SW480 (cell line): ENCODE results near the gene IGLL1.
"Not testable (repeated sequence)": the region's sequence is repeated elsewhere in the genome, so short reads cannot be mapped to it uniquely, and the experiment has no call there.

Experiments used
- DNase-seq: peaks from one replicate; pipeline ENCODE4 v3.0.0-alpha.2; 2016; ENCODE audit warnings: low spot score

Gene IGLL1

GRCh38 chr22:23562186-23562585, 17.9 kb downstream of the IGLL1 start:
- DNase-seq: no peak

DNA sequence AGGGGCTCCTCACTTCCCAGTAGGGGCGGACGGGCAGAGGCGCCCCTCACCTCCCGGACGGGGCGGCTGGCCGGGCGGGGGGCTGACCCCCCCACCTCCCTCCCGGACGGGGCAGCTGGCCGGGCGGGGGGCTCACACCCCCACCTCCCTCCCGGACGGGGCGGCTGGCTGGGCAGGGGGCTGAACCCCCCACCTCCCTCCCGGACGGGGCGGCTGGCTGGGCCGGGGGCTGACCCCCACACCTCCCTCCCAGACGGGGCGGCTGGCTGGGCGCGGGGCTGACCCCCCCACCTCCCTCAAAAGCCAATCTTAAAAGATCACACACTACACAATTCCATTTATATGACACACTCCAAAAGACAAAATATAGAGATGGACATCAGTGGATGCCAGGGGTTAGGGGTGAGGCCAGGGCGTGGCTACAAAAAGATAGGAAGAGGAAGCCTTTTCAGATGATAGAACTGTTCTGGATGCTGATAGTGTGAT, 19.0 kb downstream of the IGLL1 start:
- not testable (repeated sequence) for DNase-seq

DNA sequence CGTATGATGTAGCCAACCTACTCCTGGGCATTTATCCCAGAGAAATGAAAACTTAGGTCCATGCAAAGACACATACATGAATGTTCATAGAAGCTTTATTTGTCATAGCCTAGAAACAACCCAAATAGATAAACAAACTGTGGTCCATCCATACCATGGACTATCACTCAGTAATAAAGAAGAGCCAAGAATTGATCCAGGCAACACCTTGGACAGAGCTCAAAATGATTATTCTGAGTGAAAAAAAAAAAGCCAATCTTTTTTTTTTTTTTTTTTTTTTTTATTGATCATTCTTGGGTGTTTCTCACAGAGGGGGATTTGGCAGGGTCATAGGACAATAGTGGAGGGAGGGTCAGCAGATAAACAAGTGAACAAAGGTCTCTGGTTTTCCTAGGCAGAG, 19.9 kb downstream of the IGLL1 start:
- not testable (repeated sequence) for DNase-seq

GRCh38 chr22:23557467-23557866, 22.6 kb downstream of the IGLL1 start:
- no peak for DNase-seq

- no peak for DNase-seq
Measured at GRCh38 chr22:23557036-23557435, 23.1 kb downstream of the IGLL1 start.

DNA sequence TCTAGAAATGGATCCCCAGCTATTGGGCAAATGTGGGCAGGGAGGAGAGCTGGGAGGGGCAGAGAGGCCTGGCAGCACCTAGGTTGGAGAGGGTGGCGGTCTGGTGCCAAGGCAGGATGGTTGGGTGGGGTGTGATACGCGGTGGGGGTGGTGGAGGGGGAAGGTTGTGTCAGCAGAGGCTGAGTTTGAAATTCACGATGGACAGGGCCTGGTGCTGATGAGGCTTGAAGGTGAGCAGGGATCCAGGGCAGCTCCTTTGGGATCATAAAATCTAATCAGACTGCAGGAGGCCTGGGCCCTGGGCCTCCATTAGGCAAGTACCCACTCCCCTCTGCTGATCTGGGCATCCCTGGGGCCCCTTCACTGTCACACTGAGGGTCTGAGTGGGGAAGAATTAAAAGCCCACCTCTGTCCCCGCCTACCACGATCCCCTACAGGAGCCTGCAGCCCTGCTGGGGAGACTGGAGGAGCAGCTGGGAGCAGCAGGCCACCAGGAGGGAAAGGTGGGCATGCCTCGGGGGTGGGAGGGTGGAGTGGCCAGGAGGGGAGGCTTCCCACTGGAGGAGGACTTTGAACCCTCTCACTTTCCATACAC, 24.0 kb downstream of the IGLL1 start:
- no peak for DNase-seq

- no peak for DNase-seq
Measured at GRCh38 chr22:23555118-23555517, 25.0 kb downstream of the IGLL1 start.

DNA sequence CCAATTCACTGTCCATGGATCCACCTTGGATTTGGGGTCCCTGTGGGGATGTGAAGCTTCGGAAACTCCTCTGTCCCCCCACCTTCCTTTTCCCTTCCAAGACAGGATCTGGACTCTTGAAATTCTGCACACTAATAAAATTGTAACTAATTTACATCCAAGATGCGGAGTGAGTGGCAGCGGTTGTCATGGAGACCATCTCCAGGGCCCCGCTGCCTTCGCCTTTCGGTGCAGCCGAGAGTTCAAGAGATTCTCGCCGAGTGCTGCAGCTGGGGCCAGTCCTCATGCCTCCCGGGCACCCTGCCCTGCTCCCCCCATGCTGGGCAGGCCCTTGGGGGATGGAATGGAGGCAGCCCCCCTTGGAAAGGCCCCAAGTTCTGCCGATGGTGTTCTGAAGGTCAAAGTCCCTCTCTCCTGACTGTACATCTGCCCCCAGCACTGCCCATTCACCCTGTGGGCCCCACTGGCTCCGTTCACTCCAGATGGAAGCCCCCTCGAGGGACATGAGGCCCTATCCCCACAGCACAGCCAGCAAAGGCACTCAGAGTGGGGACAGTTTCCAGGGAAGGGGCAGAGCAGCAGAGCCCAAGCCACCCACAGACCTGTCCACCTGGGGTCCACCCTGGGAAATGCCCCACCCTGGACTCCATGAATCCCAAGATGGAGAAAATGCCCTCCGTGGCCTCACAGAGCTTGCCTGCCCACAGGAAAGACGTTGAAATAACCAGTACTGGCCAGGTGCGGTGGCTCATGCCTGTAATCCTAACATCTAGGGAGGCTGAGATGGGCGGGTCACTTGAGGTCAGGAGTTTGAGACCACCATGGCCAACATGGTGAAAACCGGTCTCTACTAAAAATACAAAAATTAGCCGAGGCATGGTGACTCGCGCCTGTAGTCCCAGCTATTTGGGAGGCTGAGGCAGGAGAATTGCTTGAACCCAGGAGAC, 25.9 kb downstream of the IGLL1 start:
- no peak for DNase-seq

GRCh38 chr22:23553438-23553837, 26.7 kb downstream of the IGLL1 start:
- DNase-seq: no peak

DNA sequence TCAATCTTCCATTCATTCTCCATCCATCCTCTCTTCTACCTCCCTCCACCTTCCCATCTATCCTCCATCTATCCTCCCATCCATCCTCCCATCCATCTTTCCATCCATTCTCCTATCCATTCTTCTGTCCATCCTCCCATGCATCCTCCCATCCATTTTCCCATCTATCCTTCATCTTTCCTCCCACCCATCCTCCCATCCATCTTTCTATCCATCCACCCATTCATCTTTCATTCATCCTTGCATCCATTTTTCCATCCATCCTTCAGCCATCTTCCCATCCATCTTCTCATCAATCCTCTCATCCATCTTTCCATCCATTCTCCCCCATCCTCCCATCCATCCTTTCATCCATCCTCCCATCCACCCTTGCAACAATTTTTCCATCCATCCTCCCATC, 27.5 kb downstream of the IGLL1 start:
- no peak for DNase-seq

- DNase-seq: no peak
Measured at GRCh38 chr22:23551385-23551784, 28.7 kb downstream of the IGLL1 start.

GRCh38 chr22:23550049-23550650, 29.9 kb downstream of the IGLL1 start:
- DNase-seq: no peak

DNA sequence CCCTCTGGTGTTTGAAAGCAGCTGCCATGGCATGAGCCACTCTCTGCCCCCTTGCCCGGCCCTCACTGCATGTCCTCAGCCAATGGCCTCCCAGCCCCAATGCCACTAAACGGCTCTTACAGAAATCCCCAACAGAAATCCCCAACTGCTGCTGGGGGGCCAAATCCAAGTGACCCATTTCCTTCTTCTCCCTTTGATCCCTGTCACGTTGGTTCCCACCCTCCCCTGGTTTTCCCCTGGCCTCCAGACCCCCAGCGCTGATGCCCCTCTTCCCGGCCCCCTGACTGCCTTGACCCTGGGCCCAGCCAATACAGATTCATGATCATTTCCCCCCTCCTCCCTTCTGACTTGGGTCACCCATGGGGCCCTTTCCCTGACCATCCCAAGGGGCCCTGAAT, 30.9 kb downstream of the IGLL1 start:
- DNase-seq: no peak

DNA sequence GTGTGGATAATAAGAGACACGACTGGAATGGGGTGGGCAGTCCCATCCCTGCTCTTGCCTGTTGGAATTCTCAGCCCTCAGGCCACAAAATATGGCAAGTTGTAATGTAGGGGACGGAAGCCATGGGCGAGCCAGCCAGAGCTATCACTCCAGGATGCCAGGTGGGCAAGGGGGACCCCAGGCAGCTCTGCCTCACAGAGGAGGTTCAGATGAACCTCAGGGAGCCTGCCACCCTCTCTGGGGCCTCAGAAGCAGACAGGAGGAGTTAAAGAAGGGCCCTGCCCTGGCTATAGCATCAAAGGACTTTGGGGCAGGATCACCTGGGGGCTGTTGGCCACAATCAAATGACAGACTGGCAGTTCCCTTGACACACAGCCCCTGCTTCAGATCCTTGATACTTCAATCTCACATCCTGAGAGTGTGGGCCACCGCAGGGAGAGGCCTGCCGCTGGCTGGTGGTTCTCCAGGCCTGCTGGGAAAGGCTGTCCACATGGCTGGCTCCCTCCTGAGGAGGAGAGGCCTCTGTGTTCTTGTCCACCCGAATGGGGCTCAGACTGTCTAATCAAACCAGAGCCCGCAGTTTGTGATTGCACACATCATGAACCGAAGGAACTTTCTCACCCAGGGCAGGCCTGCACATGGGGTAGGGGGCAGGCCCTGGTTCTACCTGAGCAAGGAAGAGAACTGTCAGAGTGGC, 31.4 kb downstream of the IGLL1 start:
- no peak for DNase-seq

- no peak for DNase-seq
Measured at GRCh38 chr22:23547818-23548500, 32.1 kb downstream of the IGLL1 start.

GRCh38 chr22:23547382-23547781, 32.7 kb downstream of the IGLL1 start:
- DNase-seq: not testable (repeated sequence)

DNA sequence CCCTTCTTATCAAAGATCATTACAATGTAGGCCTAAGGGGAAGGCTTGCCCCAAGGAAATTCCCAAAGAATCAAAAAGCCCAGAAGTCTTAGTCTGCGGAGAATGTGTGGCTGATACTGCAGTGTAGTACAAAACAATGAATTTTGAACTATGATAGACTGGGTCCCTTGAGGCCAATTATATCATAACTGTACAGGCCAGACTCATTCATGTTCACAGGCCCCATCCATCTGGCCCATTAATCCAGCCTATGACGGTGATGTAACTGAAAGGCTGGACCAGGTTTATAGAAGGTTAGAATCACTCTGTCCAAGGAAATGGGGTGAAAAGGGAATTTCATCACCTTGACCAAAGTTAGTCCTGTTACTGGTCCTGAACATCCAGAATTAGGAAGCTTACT, 35.2 kb downstream of the IGLL1 start:
- DNase-seq: no peak

GRCh38 chr22:23543506-23544000, 36.5 kb downstream of the IGLL1 start:
- not testable (repeated sequence) for DNase-seq

DNA sequence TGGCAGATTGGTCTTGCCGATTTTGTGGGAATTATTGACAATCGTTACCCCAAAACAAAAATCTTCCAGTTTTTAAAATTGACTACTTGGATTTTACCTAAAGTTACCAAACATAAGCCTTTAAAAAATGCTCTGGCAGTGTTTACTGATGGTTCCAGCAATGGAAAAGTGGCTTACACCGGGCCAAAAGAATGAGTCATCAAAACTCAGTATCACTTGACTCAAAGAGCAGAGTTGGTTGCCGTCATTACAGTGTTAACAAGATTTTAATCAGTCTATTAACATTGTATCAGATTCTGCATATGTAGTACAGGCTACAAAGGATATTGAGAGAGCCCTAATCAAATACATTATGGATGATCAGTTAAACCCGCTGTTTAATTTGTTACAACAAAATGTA, 37.2 kb downstream of the IGLL1 start:
- DNase-seq: no peak

DNA sequence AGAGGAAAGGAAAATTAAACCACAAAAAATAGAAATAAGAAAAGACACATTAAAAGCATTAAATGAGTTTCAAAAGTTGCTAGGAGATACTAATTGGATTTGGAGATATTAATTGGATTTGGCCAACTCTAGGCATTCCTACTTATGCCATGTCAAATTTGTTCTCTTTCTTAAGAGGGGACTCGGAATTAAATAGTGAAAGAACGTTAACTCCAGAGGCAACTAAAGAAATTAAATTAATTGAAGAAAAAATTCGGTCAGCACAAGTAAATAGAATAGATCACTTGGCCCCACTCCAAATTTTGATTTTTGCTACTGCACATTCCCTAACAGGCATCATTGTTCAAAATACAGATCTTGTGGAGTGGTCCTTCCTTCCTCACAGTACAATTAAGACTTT, 37.7 kb downstream of the IGLL1 start:
- DNase-seq: not testable (repeated sequence)

DNA sequence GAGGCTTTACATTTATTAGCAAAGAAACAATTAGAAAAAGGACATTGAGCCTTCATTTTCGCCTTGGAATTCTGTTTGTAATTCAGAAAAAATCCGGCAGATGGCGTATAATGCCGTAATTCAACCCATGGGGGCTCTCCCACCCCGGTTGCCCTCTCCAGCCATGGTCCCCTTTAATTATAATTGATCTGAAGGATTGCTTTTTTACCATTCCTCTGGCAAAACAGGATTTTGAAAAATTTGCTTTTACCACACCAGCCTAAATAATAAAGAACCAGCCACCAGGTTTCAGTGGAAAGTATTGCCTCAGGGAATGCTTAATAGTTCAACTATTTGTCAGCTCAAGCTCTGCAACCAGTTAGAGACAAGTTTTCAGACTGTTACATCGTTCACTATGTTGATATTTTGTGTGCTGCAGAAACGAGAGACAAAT, 38.2 kb downstream of the IGLL1 start:
- DNase-seq: not testable (repeated sequence)
